ENCODE data around the gene GFOD2. TPM values are rescaled to one million over a fixed set of nuclear protein-coding genes. Genes with fewer than 3 reads are reported as not detected.

GFOD2 gene
- total and polyA plus RNA-seq, 2 of the 8 experiments (the other 6 are each of a cell fraction or from before 2014, with no cell fraction given) = 21.4 to 33.2 TPM

- TF ChIP-seq GABPA (IDR thresholded peaks at IDR 0.05; ENCODE audit: borderline replicate concordance, insufficient read depth, low read length) (no peak), KDM4A (IDR thresholded peaks at IDR 0.05; ENCODE audit: low read depth, low read length, severe bottlenecking) (no peak)
Observed at GRCh38 chr16:67669499-67670101, 49.5 kb downstream of the GFOD2 start (continued).

Data from H1 (cell line).